Measurements from ENCODE around the gene C1orf105. TPM values are rescaled to one million over a fixed set of nuclear protein-coding genes. Genes with fewer than 3 reads are reported as not detected.
A peak's percentile ranks its signal among the peaks of the same experiment; 100 is the strongest.

Gene C1orf105
- total RNA-seq, 4 donors from 2014 or later: 0.61 to 0.67 TPM; not detected in 2

DNA sequence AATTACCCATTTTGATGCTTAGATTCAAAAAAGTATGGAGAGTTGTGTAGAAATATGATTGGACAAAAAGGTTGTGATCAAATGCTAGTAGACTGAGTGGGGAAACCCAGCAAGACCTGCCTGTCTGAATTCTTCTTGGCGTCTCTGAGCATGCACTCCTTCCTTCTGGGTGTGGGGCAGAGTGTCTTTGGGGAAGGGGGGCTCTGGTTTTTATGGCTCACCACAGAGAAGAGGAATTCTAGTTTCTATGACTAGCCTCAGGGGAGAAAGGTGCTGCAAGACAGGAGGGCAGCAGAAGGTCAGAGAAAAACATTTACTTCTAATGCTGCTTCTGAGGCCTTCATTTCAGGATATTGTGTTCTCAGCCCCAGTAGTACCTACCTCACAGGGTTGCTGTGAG is 57.3 kb downstream of the C1orf105 start:
- no peak for ATAC-seq

DNA sequence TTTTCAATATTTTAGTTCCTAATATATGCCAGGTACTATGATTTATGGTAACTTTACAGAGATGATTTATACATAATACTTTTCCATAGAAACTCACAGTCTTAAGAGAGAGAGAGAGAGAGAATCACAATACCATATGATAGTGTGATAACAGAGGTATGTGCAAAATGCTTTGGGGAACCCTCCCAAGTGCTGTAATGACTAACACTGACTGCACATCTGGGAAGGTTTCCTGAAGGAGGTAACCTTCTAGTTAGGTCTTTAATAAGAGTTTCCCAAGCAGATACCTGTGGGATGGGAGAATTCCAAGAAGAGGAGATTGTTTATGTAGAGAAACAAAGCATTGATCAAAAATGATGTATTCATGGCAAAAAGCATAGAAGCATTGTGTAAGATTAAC is 58.0 kb downstream of the C1orf105 start:
- intact Hi-C loops (cut with DNase I; ENCODE audit: low total_unique reads): no loop called here
- Histone ChIP-seq H3K9me3 (no peaks in the 10 kb centered on the region), H3K27ac (no peak overlapping the region), H3K27me3 (no peaks in the 10 kb centered on the region), H3K36me3 (no peaks in the 10 kb centered on the region), H3K4me3 (no peak overlapping the region), H3K4me1 (peaks cover 0 to 6% of the 10 kb centered on the region in 2 donors)
- in situ Hi-C loops (cut with MboI; ENCODE audit: low sequenced_read_pairs in 4 of 4): no loop called here
- ATAC-seq (no peak), DNase-seq (no peak)
- TF ChIP-seq, protein P1, sequence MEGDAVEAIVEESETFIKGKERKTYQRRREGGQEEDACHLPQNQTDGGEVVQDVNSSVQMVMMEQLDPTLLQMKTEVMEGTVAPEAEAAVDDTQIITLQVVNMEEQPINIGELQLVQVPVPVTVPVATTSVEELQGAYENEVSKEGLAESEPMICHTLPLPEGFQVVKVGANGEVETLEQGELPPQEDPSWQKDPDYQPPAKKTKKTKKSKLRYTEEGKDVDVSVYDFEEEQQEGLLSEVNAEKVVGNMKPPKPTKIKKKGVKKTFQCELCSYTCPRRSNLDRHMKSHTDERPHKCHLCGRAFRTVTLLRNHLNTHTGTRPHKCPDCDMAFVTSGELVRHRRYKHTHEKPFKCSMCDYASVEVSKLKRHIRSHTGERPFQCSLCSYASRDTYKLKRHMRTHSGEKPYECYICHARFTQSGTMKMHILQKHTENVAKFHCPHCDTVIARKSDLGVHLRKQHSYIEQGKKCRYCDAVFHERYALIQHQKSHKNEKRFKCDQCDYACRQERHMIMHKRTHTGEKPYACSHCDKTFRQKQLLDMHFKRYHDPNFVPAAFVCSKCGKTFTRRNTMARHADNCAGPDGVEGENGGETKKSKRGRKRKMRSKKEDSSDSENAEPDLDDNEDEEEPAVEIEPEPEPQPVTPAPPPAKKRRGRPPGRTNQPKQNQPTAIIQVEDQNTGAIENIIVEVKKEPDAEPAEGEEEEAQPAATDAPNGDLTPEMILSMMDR (IDR thresholded peaks at IDR 0.05 in 4 of 5, conservative IDR thresholded peaks at IDR 0.05 in 1 of 5): no peak
- TF ChIP-seq POLR2A (IDR thresholded peaks at IDR 0.05): no peak

More for the DNA sequence above, 57.3 kb downstream of the C1orf105 start:
- intact Hi-C loops (cut with DNase I; ENCODE audit: low total_unique reads) (no loop called here), in situ Hi-C loops (cut with MboI; ENCODE audit: low sequenced_read_pairs in 4 of 4) (no loop called here)
- H3K4me3 ChIP-seq: no peak overlapping the region
- TF ChIP-seq, protein P1 (IDR thresholded peaks at IDR 0.05 in 4 of 5, conservative IDR thresholded peaks at IDR 0.05 in 1 of 5): no peak
- DNase-seq: no peak
- H3K27me3 ChIP-seq: no peaks in the 10 kb centered on the region
- H3K4me1 ChIP-seq: peaks cover 0 to 6% of the 10 kb centered on the region in 2 donors
- no peaks in the 10 kb centered on the region for H3K9me3 ChIP-seq
- H3K27ac ChIP-seq: no peak overlapping the region
- no peaks in the 10 kb centered on the region for H3K36me3 ChIP-seq

DNA sequence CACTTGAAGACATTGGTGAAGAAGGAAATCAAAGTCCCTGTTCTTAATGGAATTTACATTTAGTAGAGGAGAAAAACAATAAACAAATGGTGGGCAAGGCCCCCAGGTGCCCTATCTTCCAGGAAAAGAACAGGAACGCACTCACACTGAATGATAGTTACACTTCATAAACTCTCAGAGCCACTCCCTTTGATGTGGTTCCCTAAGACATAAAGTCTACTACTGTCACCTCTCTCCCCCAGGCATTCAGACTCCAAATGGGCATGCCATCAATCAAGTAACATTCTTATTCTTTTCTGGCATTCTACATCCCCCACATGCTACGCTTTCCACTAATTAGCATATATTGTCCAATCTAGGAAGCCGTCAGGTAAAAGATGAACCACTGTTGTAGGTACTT is 59.9 kb downstream of the C1orf105 start:
- in situ Hi-C loops (cut with MboI; ENCODE audit: low sequenced_read_pairs in 4 of 4): no loop called here
- Histone ChIP-seq H3K9me3 (no peaks in the 10 kb centered on the region), H3K27me3 (no peaks in the 10 kb centered on the region), H3K4me1 (peaks cover 0 to 6% of the 10 kb centered on the region in 2 donors), H3K36me3 (no peaks in the 10 kb centered on the region), H3K4me3 (no peak overlapping the region), H3K27ac (peak overlapping the region in 1 of 4 donors; percentile 61)
- intact Hi-C loops (cut with DNase I; ENCODE audit: low total_unique reads): no loop called here
- TF ChIP-seq, protein P1 (IDR thresholded peaks at IDR 0.05 in 4 of 5, conservative IDR thresholded peaks at IDR 0.05 in 1 of 5): no peak
- TF ChIP-seq POLR2A (IDR thresholded peaks at IDR 0.05): no peak
- ATAC-seq (no peak), DNase-seq (no peak)

DNA sequence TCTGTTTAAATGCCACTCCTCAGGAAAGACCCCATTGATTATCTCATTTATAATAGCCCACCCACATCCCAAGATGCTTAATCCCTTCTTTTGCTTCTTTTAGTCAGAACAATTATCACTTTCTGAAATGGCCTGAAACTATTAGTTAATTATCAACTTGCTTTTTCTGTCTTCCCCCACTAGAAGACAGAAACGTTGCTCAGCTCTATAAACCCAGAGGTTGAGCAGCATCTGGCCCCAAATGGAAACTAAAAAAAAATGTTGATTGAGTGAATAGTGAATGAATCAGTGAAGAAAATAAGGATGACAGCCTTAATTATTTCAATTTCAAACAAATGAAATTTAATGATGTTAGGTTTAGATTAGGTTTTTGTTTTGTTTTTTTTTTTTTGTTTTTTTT is 61.6 kb downstream of the C1orf105 start:
- TF ChIP-seq, protein P1 (IDR thresholded peaks at IDR 0.05 in 4 of 5, conservative IDR thresholded peaks at IDR 0.05 in 1 of 5): no peak
- no peak for TF ChIP-seq POLR2A (IDR thresholded peaks at IDR 0.05)
- no peaks in the 10 kb centered on the region for H3K36me3 ChIP-seq
- H3K27ac ChIP-seq: no peak overlapping the region
- intact Hi-C loops (cut with DNase I; ENCODE audit: low total_unique reads) (no loop called here), in situ Hi-C loops (cut with MboI; ENCODE audit: low sequenced_read_pairs in 4 of 4) (no loop called here)
- no peak for DNase-seq
- no peaks in the 10 kb centered on the region for H3K9me3 ChIP-seq
- H3K4me3 ChIP-seq: no peak overlapping the region
- peaks cover 0 to 6% of the 10 kb centered on the region in 2 donors for H3K4me1 ChIP-seq
- no peak for ATAC-seq
- H3K27me3 ChIP-seq: no peaks in the 10 kb centered on the region

DNA sequence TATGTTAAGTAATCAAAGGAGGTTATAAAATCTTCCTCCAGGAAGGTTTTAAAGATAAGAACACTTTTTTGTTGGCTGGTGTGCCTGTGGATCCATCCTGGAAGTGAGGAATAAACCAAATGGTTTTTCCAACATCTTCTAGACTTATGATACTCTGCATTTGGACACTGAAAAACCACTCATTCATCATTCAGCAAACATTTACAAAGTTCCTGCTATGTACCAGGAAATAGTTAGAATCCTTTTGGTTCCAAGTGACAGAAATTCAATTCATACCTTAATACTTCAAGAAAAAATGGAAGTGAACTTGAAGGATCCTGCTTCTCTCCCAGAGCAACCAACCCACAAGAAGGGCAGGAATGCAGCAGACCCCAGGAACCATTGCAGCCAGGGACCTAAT is 63.0 kb downstream of the C1orf105 start:
- intact Hi-C loops (cut with DNase I; ENCODE audit: low total_unique reads): no loop called here
- ATAC-seq: no peak
- no peaks in the 10 kb centered on the region for H3K9me3 ChIP-seq
- TF ChIP-seq POLR2A (IDR thresholded peaks at IDR 0.05): no peak
- no peaks in the 10 kb centered on the region for H3K27me3 ChIP-seq
- H3K36me3 ChIP-seq: no peaks in the 10 kb centered on the region
- in situ Hi-C loops (cut with MboI; ENCODE audit: low sequenced_read_pairs in 4 of 4): no loop called here
- H3K27ac ChIP-seq: no peak overlapping the region
- peaks cover 0 to 6% of the 10 kb centered on the region in 2 donors for H3K4me1 ChIP-seq
- no peak overlapping the region for H3K4me3 ChIP-seq
- no peak for DNase-seq

Data from gastrocnemius medialis (tissue), 4 donors.